Kidney tubule cell (primary cell): ENCODE data around the gene MOXD1.
A peak's percentile ranks its signal among the peaks of the same experiment; 100 is the strongest.

Experiments used
- DNase-seq: peaks from one replicate; pipeline ENCODE4 v3.0.0-alpha.2; 2018; ENCODE audit warnings: low spot score

MOXD1 gene

GRCh38 chr6:132400883-132401617 is at the start of gene MOXD1:
MOXD1 (minus strand) TSS chr6:132401475; CDS start chr6:132401426, 49 bp downstream.
- DNase-seq = peak; percentile 70

- DNase-seq = no peak
Observed at GRCh38 chr6:132446855-132447241, 45.6 kb upstream of the MOXD1 start.

- no peak for DNase-seq
Observed at GRCh38 chr6:132446141-132446854, 45.0 kb upstream of the MOXD1 start.

GRCh38 chr6:132445201-132445951 is 44.1 kb upstream of the MOXD1 start:
- peak; percentile 97 for DNase-seq

- peak; percentile 35 for DNase-seq
Observed at GRCh38 chr6:132443206-132443605, 41.9 kb upstream of the MOXD1 start.

GRCh38 chr6:132430110-132430509 is 28.8 kb upstream of the MOXD1 start:
- DNase-seq = no peak

- DNase-seq = no peak
Observed at GRCh38 chr6:132425176-132425575, 23.9 kb upstream of the MOXD1 start.

GRCh38 chr6:132423839-132424238 is 22.6 kb upstream of the MOXD1 start:
- no peak for DNase-seq

GRCh38 chr6:132418235-132418965 is 17.1 kb upstream of the MOXD1 start:
- DNase-seq = no peak

GRCh38 chr6:132414761-132415160 is 13.5 kb upstream of the MOXD1 start:
- no peak for DNase-seq

GRCh38 chr6:132414322-132414721 is 13.0 kb upstream of the MOXD1 start:
- no peak for DNase-seq

GRCh38 chr6:132413499-132413802 is 12.2 kb upstream of the MOXD1 start:
- DNase-seq = no peak

- DNase-seq = no peak
Observed at GRCh38 chr6:132412656-132413498, 11.6 kb upstream of the MOXD1 start.

GRCh38 chr6:132411296-132411695 is 10.0 kb upstream of the MOXD1 start:
- DNase-seq = no peak

- no peak for DNase-seq
Observed at GRCh38 chr6:132410830-132411229, 9.6 kb upstream of the MOXD1 start.

GRCh38 chr6:132405143-132405915 is 4.1 kb upstream of the MOXD1 start:
- DNase-seq = peak; percentile 74

GRCh38 chr6:132404736-132405135 is 3.5 kb upstream of the MOXD1 start:
- DNase-seq = peak; percentile 65

- DNase-seq = no peak
Observed at GRCh38 chr6:132404330-132404729, 3.1 kb upstream of the MOXD1 start.

GRCh38 chr6:132401618-132402285 is 477 bp upstream of the MOXD1 start:
- no peak for DNase-seq

- no peak for DNase-seq
Observed at GRCh38 chr6:132400555-132400882, 756 bp downstream of the MOXD1 start.
